ENCODE data around the gene SHKBP1. TPM values are rescaled to one million over a fixed set of nuclear protein-coding genes. Genes with fewer than 3 reads are reported as not detected.

Gene SHKBP1
- total and polyA plus RNA-seq, 2 of the 4 experiments (the other 2 are of a cell fraction) = 15.6 to 94.0 TPM

DNA sequence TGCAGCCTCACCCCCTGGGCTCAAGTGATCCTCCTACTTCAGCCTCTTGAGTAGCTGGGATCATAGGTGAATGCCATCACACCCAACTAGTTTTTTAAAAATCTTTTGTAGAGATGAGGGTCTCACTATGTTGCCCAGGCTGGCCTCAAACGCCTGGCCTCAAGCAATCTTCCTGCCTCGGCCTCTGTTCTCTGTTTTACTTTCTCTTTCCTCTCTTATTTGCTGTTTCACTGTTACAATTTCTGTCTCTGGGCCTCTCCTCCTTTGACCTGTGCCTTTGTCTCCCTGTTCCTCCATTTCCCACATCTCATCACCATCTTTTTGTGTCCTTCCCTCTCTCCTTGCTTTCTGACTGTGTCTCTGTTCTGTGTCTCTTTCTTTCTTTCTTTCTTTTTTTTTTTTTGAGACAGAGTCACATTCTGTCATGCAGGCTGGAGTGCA, 9.3 kb downstream of the SHKBP1 start:
- Histone ChIP-seq H3K4me2 (ENCODE audit: low read depth, low read length) (no peak overlapping the region), H3K79me1 (ENCODE audit: low read depth in 1 of 2, low read length in 2 of 2) (peaks cover 0 to 4% of the 10 kb centered on the region in 2 experiments; a peak in 1 of 4 replicates), H4K8ac (ENCODE audit: low read depth in 2 of 2, low read length in 2 of 2) (no peak overlapping the region), H2AK9ac (replicated peaks; ENCODE audit: low read depth, low read length, poor library complexity) (no peak overlapping the region), H3K56ac (ENCODE audit: extremely low read depth, insufficient read depth, low read length) (no peak overlapping the region), H3K14ac (replicated peaks; ENCODE audit: low read depth, low read length) (no peak overlapping the region), H4K20me1 (ENCODE audit: insufficient read depth, low read length) (no peaks in the 10 kb centered on the region; the same call in 1 of the 2 replicates), H3K9me1 (ENCODE audit: insufficient read depth, low read length) (peaks cover 4% of the 10 kb centered on the region; the same call in 1 of the 2 replicates), H2BK15ac (ENCODE audit: low read depth, low read length) (no peak overlapping the region), H3K4me1 (ENCODE audit: control insufficient read depth, insufficient read depth, low read length) (no peaks in the 10 kb centered on the region), H2BK5ac (ENCODE audit: low read depth, low read length, poor library complexity, severe bottlenecking) (no peak overlapping the region), H2AFZ (replicated peaks; ENCODE audit: low read length, poor library complexity) (no peak overlapping the region), H4K91ac (ENCODE audit: insufficient read depth, low read depth, low read length) (no peak overlapping the region), H3K9me3 (ENCODE audit: control insufficient read depth, insufficient read depth, low read length) (no peaks in the 10 kb centered on the region), H3K9ac (ENCODE audit: low read depth, low read length) (no peak overlapping the region), H3K36me3 (ENCODE audit: control insufficient read depth, insufficient read depth, low read length) (peaks cover 58% of the 10 kb centered on the region), H3K4ac (ENCODE audit: low read depth, low read length) (no peak overlapping the region), H4K5ac (ENCODE audit: low read depth, low read length) (no peak overlapping the region), H2BK20ac (ENCODE audit: low read depth, low read length) (no peak overlapping the region), H3K27ac (ENCODE audit: insufficient read depth, low read length) (no peak overlapping the region), H3K27me3 (ENCODE audit: control insufficient read depth, insufficient read depth, low read length) (no peaks in the 10 kb centered on the region), H3K23ac (ENCODE audit: low read depth, low read length) (no peak overlapping the region), H2BK120ac (ENCODE audit: low read depth, low read length) (no peak overlapping the region), H3K4me3 (ENCODE audit: insufficient read depth, low read depth, low read length) (no peak overlapping the region), H3K18ac (ENCODE audit: low read depth, low read length) (no peak overlapping the region), H2AK5ac (ENCODE audit: low read depth, low read length) (no peak overlapping the region)
- POLR2A ChIA-PET (ENCODE audit: unreplicated experiment) = no interaction called here
- intact Hi-C loops (cut with micrococcal nuclease) (no loop called here), in situ Hi-C loops (cut with MboI; ENCODE audit: low sequenced_read_pairs) (no loop called here), dilution Hi-C loops (cut with HindIII; ENCODE audit: low sequenced_read_pairs, unreplicated experiment) (no loop called here)
- TF ChIP-seq NFE2L2 (IDR thresholded peaks at IDR 0.05; ENCODE audit: low read depth, low read length) (no peak), MXI1 (IDR thresholded peaks at IDR 0.05; ENCODE audit: borderline replicate concordance, low read depth, low read length) (no peak), FOS (IDR thresholded peaks at IDR 0.05; ENCODE audit: low read depth, low read length) (no peak), BHLHE40 (IDR thresholded peaks at IDR 0.05; ENCODE audit: low read depth, low read length) (no peak), CEBPB (IDR thresholded peaks at IDR 0.05; ENCODE audit: low read depth, low read length) (no peak), MAFK (IDR thresholded peaks at IDR 0.05; ENCODE audit: low read depth, low read length) (no peak), SMC3 (IDR thresholded peaks at IDR 0.05; ENCODE audit: low read depth, low read length) (no peak), CHD1 (IDR thresholded peaks at IDR 0.05; ENCODE audit: low read depth, low read length) (no peak), RCOR1 (IDR thresholded peaks at IDR 0.05; ENCODE audit: insufficient replicate concordance, low read length) (no peak), POLR2A (IDR thresholded peaks at IDR 0.05; ENCODE audit: low read depth, low read length) (no peak), MAZ (IDR thresholded peaks at IDR 0.05; ENCODE audit: borderline replicate concordance, low read depth, low read length) (no peak)
- TF ChIP-seq, protein P1, sequence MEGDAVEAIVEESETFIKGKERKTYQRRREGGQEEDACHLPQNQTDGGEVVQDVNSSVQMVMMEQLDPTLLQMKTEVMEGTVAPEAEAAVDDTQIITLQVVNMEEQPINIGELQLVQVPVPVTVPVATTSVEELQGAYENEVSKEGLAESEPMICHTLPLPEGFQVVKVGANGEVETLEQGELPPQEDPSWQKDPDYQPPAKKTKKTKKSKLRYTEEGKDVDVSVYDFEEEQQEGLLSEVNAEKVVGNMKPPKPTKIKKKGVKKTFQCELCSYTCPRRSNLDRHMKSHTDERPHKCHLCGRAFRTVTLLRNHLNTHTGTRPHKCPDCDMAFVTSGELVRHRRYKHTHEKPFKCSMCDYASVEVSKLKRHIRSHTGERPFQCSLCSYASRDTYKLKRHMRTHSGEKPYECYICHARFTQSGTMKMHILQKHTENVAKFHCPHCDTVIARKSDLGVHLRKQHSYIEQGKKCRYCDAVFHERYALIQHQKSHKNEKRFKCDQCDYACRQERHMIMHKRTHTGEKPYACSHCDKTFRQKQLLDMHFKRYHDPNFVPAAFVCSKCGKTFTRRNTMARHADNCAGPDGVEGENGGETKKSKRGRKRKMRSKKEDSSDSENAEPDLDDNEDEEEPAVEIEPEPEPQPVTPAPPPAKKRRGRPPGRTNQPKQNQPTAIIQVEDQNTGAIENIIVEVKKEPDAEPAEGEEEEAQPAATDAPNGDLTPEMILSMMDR (conservative IDR thresholded peaks at IDR 0.05; ENCODE audit: low read depth, low read length) = no peak
- TF ChIP-seq, protein P2, sequence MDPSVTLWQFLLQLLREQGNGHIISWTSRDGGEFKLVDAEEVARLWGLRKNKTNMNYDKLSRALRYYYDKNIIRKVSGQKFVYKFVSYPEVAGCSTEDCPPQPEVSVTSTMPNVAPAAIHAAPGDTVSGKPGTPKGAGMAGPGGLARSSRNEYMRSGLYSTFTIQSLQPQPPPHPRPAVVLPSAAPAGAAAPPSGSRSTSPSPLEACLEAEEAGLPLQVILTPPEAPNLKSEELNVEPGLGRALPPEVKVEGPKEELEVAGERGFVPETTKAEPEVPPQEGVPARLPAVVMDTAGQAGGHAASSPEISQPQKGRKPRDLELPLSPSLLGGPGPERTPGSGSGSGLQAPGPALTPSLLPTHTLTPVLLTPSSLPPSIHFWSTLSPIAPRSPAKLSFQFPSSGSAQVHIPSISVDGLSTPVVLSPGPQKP (IDR thresholded peaks at IDR 0.05; ENCODE audit: borderline replicate concordance, low read depth, low read length) = no peak
- ATAC-seq (ENCODE audit: low read depth) (no peak), DNase-seq (no peak)
- 90% methylated on average over 2 of the region's 2 CpGs; no CpG with 5 or more reads in 1 of the 2 experiments for WGBS, 2 experiments (ENCODE audit: extremely low coverage in 2 of 2, insufficient read length in 1 of 2)
- BruUV-seq (replicated peaks) = no TSS peak
- CTCF ChIA-PET = no interaction called here

Measured in IMR-90 (cell line).